Activated CD4-positive, alpha-beta memory T cell treated with anti-CD3 and anti-CD28 coated beads, Interleukin-2, amount 10 ng/mL, durations not matched to agents 7 days and 5 days (primary cell): ENCODE results near the gene ILDR1. TPM values are rescaled to one million over a fixed set of nuclear protein-coding genes. Genes with fewer than 3 reads are reported as not detected.

Experiments used
- CTCF ChIA-PET: fragments of 350-600 bp; sonication (Branson Sonifier 250); formaldehyde crosslinking; loops from one replicate; lab custom pipeline; 2021; ENCODE audit warnings: antibody characterized with exemption, inconsistent platforms; lab: Charles Lee
- POLR2A ChIA-PET: fragments of 350-600 bp; sonication (Branson Sonifier 250); formaldehyde crosslinking; loops from one replicate; lab custom pipeline; 2021; ENCODE audit warnings: antibody characterized with exemption; lab: Charles Lee
- DNase-seq: peaks from one replicate; pipeline ENCODE4 v3.0.0-alpha.2; 2020
- H3K27ac Mint-ChIP-seq: one replicate; pipeline ENCODE4 v1.8.0; 2021; ENCODE audit warnings: mild to moderate bottlenecking, mixed read lengths
- H3K27me3 Mint-ChIP-seq: one replicate; pipeline ENCODE4 v1.8.0; 2021; ENCODE audit warnings: mixed read lengths
- H3K36me3 Mint-ChIP-seq: one replicate; pipeline ENCODE4 v1.8.0; 2021; ENCODE audit warnings: low read depth, mixed read lengths
- H3K4me1 Mint-ChIP-seq: one replicate; pipeline ENCODE4 v1.8.0; 2021; ENCODE audit warnings: mixed read lengths
- H3K4me3 Mint-ChIP-seq: one replicate; pipeline ENCODE4 v1.8.0; 2021; ENCODE audit warnings: mild to moderate bottlenecking, mixed read lengths
- H3K9me3 Mint-ChIP-seq: one replicate; pipeline ENCODE4 v1.8.0; 2021; ENCODE audit warnings: mixed read lengths
- total RNA-seq, 2 experiments: library from RNA; stranded (reverse); gene quantifications; one replicate each; pipeline ENCODE4 v1.2.3, GENCODE V29; 2021

The ILDR1 gene
- total RNA-seq, 2 experiments from 2014 or later: 1.6 to 1.7 TPM

- Mint-ChIP-seq H3K4me1 (peaks cover 47% of the 10 kb centered on the region), H3K4me3 (no peak overlapping the region), H3K9me3 (peaks cover 14% of the 10 kb centered on the region), H3K27me3 (peaks cover 1% of the 10 kb centered on the region), H3K27ac (no peak overlapping the region), H3K36me3 (peaks cover 7% of the 10 kb centered on the region)
- CTCF ChIA-PET: no interaction called here
- no peak for DNase-seq
- POLR2A ChIA-PET: no interaction called here
These were observed 8.6 kb downstream of the ILDR1 start for GRCh38 chr3:122013448-122013925.

- peaks cover 7% of the 10 kb centered on the region for H3K36me3 Mint-ChIP-seq
- no peak overlapping the region for H3K4me3 Mint-ChIP-seq
- ChIA-PET POLR2A (interaction anchor here (0.7 to 0.8 kb wide), 2 partner anchors 9 to 15 kb away, joined by 3 read pairs; partner anchors contain the start of gene ILDR1), CTCF (interaction anchor here (1.1 to 2.0 kb wide), 3 partner anchors 12 to 82 kb away, joined by 3 to 6 read pairs (median 3); no protein-coding TSS in a partner anchor)
- no peak overlapping the region for H3K27ac Mint-ChIP-seq
- H3K4me1 Mint-ChIP-seq: peaks cover 47% of the 10 kb centered on the region
- no peak for DNase-seq
- peaks cover 14% of the 10 kb centered on the region for H3K9me3 Mint-ChIP-seq
- peaks cover 1% of the 10 kb centered on the region for H3K27me3 Mint-ChIP-seq
These were observed 9.2 kb downstream of the ILDR1 start for GRCh38 chr3:122012821-122013220.

GRCh38 chr3:122011396-122011795, 10.7 kb downstream of the ILDR1 start:
- ChIA-PET CTCF (interaction anchor here (0.6 to 2.0 kb wide), 3 partner anchors 14 to 90 kb away, joined by 3 to 6 read pairs (median 3); no protein-coding TSS in a partner anchor), POLR2A (interaction anchor here (0.6 to 2.1 kb wide), 5 partner anchors 10 to 526 kb away, joined by 3 to 9 read pairs (median 3); no protein-coding TSS in a partner anchor)
- H3K4me1 Mint-ChIP-seq: peaks cover 47% of the 10 kb centered on the region
- peak overlapping the region; percentile 25 for H3K4me3 Mint-ChIP-seq
- H3K36me3 Mint-ChIP-seq: peaks cover 7% of the 10 kb centered on the region
- H3K27me3 Mint-ChIP-seq: no peaks in the 10 kb centered on the region
- DNase-seq: no peak
- peak overlapping the region; percentile 12 for H3K27ac Mint-ChIP-seq
- peaks cover 10% of the 10 kb centered on the region for H3K9me3 Mint-ChIP-seq

- DNase-seq: no peak
- CTCF ChIA-PET: interaction anchor here (0.6 kb wide), 1 partner anchor 91 kb away, joined by 3 read pairs; no protein-coding TSS in a partner anchor
- Mint-ChIP-seq H3K27ac (peak overlapping the region; percentile 0), H3K4me3 (no peak overlapping the region), H3K4me1 (peaks cover 51% of the 10 kb centered on the region), H3K27me3 (no peaks in the 10 kb centered on the region), H3K36me3 (no peaks in the 10 kb centered on the region), H3K9me3 (peaks cover 5% of the 10 kb centered on the region)
- POLR2A ChIA-PET: interaction anchor here (1.0 to 2.1 kb wide), 5 partner anchors 11 to 84 kb away, joined by 3 to 9 read pairs (median 4); no protein-coding TSS in a partner anchor
These were observed 11.5 kb downstream of the ILDR1 start for GRCh38 chr3:122010506-122010905.

- DNase-seq: no peak
- H3K27me3 Mint-ChIP-seq: no peaks in the 10 kb centered on the region
- no peak overlapping the region for H3K4me3 Mint-ChIP-seq
- H3K4me1 Mint-ChIP-seq: peaks cover 62% of the 10 kb centered on the region
- no peak overlapping the region for H3K27ac Mint-ChIP-seq
- H3K36me3 Mint-ChIP-seq: no peaks in the 10 kb centered on the region
- ChIA-PET POLR2A (no interaction called here), CTCF (no interaction called here)
- H3K9me3 Mint-ChIP-seq: no peaks in the 10 kb centered on the region
These were observed 13.9 kb downstream of the ILDR1 start for GRCh38 chr3:122008166-122008565.

GRCh38 chr3:122006267-122006666, 15.8 kb downstream of the ILDR1 start:
- CTCF ChIA-PET: no interaction called here
- H3K9me3 Mint-ChIP-seq: no peaks in the 10 kb centered on the region
- no peak for DNase-seq
- no peaks in the 10 kb centered on the region for H3K27me3 Mint-ChIP-seq
- H3K27ac Mint-ChIP-seq: no peak overlapping the region
- no peaks in the 10 kb centered on the region for H3K36me3 Mint-ChIP-seq
- POLR2A ChIA-PET: no interaction called here
- no peak overlapping the region for H3K4me3 Mint-ChIP-seq
- H3K4me1 Mint-ChIP-seq: peaks cover 51% of the 10 kb centered on the region

- Mint-ChIP-seq H3K27ac (peak overlapping the region; percentile 33), H3K4me1 (peaks cover 47% of the 10 kb centered on the region), H3K27me3 (peaks cover 4% of the 10 kb centered on the region), H3K4me3 (no peak overlapping the region), H3K9me3 (no peaks in the 10 kb centered on the region), H3K36me3 (peaks cover 4% of the 10 kb centered on the region)
- DNase-seq: no peak
- ChIA-PET CTCF (interaction anchor here (1.4 kb wide), 1 partner anchor 122 kb away, joined by 4 read pairs; no protein-coding TSS in a partner anchor), POLR2A (no interaction called here)
These were observed 17.0 kb downstream of the ILDR1 start for GRCh38 chr3:122004991-122005565.

GRCh38 chr3:122004107-122004506, 17.9 kb downstream of the ILDR1 start:
- Mint-ChIP-seq H3K4me1 (peaks cover 43% of the 10 kb centered on the region), H3K27ac (peak overlapping the region; percentile 45), H3K4me3 (no peak overlapping the region), H3K9me3 (no peaks in the 10 kb centered on the region), H3K27me3 (peaks cover 4% of the 10 kb centered on the region), H3K36me3 (peaks cover 4% of the 10 kb centered on the region)
- DNase-seq: no peak
- ChIA-PET POLR2A (interaction anchor here (0.8 to 1.0 kb wide), 3 partner anchors 11 to 257 kb away, joined by 3 to 4 read pairs (median 4); no protein-coding TSS in a partner anchor), CTCF (interaction anchor here (1.4 kb wide), 1 partner anchor 121 kb away, joined by 4 read pairs; no protein-coding TSS in a partner anchor)

GRCh38 chr3:122003606-122004005, 18.4 kb downstream of the ILDR1 start:
- H3K36me3 Mint-ChIP-seq: peaks cover 4% of the 10 kb centered on the region
- no peaks in the 10 kb centered on the region for H3K9me3 Mint-ChIP-seq
- H3K27me3 Mint-ChIP-seq: peaks cover 4% of the 10 kb centered on the region
- ChIA-PET CTCF (interaction anchor here (1.4 kb wide), 1 partner anchor 121 kb away, joined by 4 read pairs; no protein-coding TSS in a partner anchor), POLR2A (interaction anchor here (0.8 to 1.0 kb wide), 2 partner anchors 10 to 17 kb away, joined by 4 read pairs; no protein-coding TSS in a partner anchor)
- DNase-seq: no peak
- peaks cover 48% of the 10 kb centered on the region for H3K4me1 Mint-ChIP-seq
- H3K4me3 Mint-ChIP-seq: no peak overlapping the region
- peak overlapping the region; percentile 14 for H3K27ac Mint-ChIP-seq

- Mint-ChIP-seq H3K27ac (peak overlapping the region; percentile 14), H3K36me3 (peaks cover 4% of the 10 kb centered on the region), H3K27me3 (peaks cover 4% of the 10 kb centered on the region), H3K4me1 (peaks cover 53% of the 10 kb centered on the region), H3K4me3 (no peak overlapping the region), H3K9me3 (no peaks in the 10 kb centered on the region)
- POLR2A ChIA-PET: interaction anchor here (1.9 kb wide), 1 partner anchor 71 kb away, joined by 5 read pairs; no protein-coding TSS in a partner anchor
- CTCF ChIA-PET: no interaction called here
- DNase-seq: no peak
These were observed 18.9 kb downstream of the ILDR1 start for GRCh38 chr3:122003112-122003511.

GRCh38 chr3:122002611-122003010, 19.4 kb downstream of the ILDR1 start:
- peaks cover 58% of the 10 kb centered on the region for H3K4me1 Mint-ChIP-seq
- H3K9me3 Mint-ChIP-seq: no peaks in the 10 kb centered on the region
- H3K36me3 Mint-ChIP-seq: peaks cover 4% of the 10 kb centered on the region
- H3K27me3 Mint-ChIP-seq: peaks cover 4% of the 10 kb centered on the region
- ChIA-PET POLR2A (interaction anchor here (1.9 kb wide), 1 partner anchor 72 kb away, joined by 5 read pairs; no protein-coding TSS in a partner anchor), CTCF (no interaction called here)
- H3K4me3 Mint-ChIP-seq: no peak overlapping the region
- no peak for DNase-seq
- no peak overlapping the region for H3K27ac Mint-ChIP-seq

- no peak for DNase-seq
- Mint-ChIP-seq H3K27ac (no peak overlapping the region), H3K4me1 (peaks cover 65% of the 10 kb centered on the region), H3K4me3 (no peak overlapping the region), H3K9me3 (no peaks in the 10 kb centered on the region), H3K27me3 (peaks cover 4% of the 10 kb centered on the region), H3K36me3 (peaks cover 8% of the 10 kb centered on the region)
- ChIA-PET CTCF (interaction anchor here (1.0 kb wide), 1 partner anchor 18 kb away, joined by 4 read pairs; no protein-coding TSS in a partner anchor), POLR2A (interaction anchor here (1.1 to 1.9 kb wide), 2 partner anchors 73 to 77 kb away, joined by 4 to 5 read pairs; no protein-coding TSS in a partner anchor)
These were observed 20.2 kb downstream of the ILDR1 start for GRCh38 chr3:122001892-122002291.
